Measurements from ENCODE around the gene SEC22A.

DNA sequence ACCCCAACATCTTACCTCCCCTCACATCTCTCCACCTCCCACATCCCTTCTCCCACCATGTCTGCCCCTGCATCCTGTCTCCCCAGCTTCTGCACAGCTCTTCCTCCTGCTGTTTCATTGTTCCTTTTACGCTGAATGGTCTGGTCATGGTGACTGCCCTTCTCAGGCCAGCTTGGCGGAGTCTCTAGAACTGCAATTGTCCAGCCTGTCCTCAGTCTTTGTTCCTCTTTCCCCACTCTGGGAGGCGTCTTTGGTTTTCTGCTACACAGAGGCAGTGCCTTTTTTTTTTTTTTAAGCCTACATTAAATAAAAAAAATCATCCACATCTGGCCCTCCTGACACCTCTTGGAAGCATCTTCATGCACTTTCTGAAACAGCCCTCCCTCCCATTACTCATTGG is 49.1 kb upstream of the SEC22A start:
- TF ChIP-seq, protein P1, sequence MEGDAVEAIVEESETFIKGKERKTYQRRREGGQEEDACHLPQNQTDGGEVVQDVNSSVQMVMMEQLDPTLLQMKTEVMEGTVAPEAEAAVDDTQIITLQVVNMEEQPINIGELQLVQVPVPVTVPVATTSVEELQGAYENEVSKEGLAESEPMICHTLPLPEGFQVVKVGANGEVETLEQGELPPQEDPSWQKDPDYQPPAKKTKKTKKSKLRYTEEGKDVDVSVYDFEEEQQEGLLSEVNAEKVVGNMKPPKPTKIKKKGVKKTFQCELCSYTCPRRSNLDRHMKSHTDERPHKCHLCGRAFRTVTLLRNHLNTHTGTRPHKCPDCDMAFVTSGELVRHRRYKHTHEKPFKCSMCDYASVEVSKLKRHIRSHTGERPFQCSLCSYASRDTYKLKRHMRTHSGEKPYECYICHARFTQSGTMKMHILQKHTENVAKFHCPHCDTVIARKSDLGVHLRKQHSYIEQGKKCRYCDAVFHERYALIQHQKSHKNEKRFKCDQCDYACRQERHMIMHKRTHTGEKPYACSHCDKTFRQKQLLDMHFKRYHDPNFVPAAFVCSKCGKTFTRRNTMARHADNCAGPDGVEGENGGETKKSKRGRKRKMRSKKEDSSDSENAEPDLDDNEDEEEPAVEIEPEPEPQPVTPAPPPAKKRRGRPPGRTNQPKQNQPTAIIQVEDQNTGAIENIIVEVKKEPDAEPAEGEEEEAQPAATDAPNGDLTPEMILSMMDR (IDR thresholded peaks at IDR 0.05): no peak
- TF ChIP-seq POLR2A (IDR thresholded peaks at IDR 0.05) (no peak), EP300 (IDR thresholded peaks at IDR 0.05) (no peak)
